Stimulated activated CD4-positive, alpha-beta T cell treated with anti-CD3 and anti-CD28 coated beads, Interleukin-1b, Interleukin-23, amount 100 ng/mL, for 4 hours (primary cell): ENCODE data around the gene DMD.

ENCODE experiments used
- DNase-seq, 2 donors: peaks; one replicate each; pipeline ENCODE4 v3.0.0-alpha.2; 2020; ENCODE audit warnings: low read depth in 2 of 2

Gene DMD

GRCh38 chrX:31237189-31237588, 1974.2 kb downstream of the DMD start:
- DNase-seq, result no peak

GRCh38 chrX:31236231-31236630, 1975.1 kb downstream of the DMD start:
- no peak for DNase-seq

- DNase-seq, result no peak
These were observed 1977.3 kb downstream of the DMD start for GRCh38 chrX:31233941-31234496.

GRCh38 chrX:31232506-31232905, 1978.8 kb downstream of the DMD start:
- DNase-seq, result no peak

- DNase-seq, result no peak
These were observed 1982.4 kb downstream of the DMD start for GRCh38 chrX:31228909-31229308.

GRCh38 chrX:31228415-31228832, 1982.9 kb downstream of the DMD start:
- DNase-seq, result no peak

GRCh38 chrX:31227250-31227649, 1984.1 kb downstream of the DMD start:
- no peak for DNase-seq

GRCh38 chrX:31225819-31226218, 1985.5 kb downstream of the DMD start:
- DNase-seq, result no peak

- DNase-seq, result no peak
These were observed 1986.9 kb downstream of the DMD start for GRCh38 chrX:31224381-31225012.

- no peak for DNase-seq
These were observed 1987.5 kb downstream of the DMD start for GRCh38 chrX:31223817-31224216.

GRCh38 chrX:31222946-31223345, 1988.4 kb downstream of the DMD start:
- DNase-seq, result no peak

- DNase-seq, result no peak
These were observed 1992.2 kb downstream of the DMD start for GRCh38 chrX:31219174-31219573.

GRCh38 chrX:31217084-31217483, 1994.3 kb downstream of the DMD start:
- DNase-seq, result no peak

GRCh38 chrX:31215277-31215815, 1996.0 kb downstream of the DMD start:
- no peak for DNase-seq

GRCh38 chrX:31213941-31214340, 1997.4 kb downstream of the DMD start:
- no peak for DNase-seq

GRCh38 chrX:31212856-31213748, 1998.2 kb downstream of the DMD start:
- no peak for DNase-seq

- DNase-seq, result no peak
These were observed 2002.2 kb downstream of the DMD start for GRCh38 chrX:31209005-31209628.

GRCh38 chrX:31201503-31201902, 2009.8 kb downstream of the DMD start:
- no peak for DNase-seq

GRCh38 chrX:31200430-31200829, 2010.9 kb downstream of the DMD start:
- DNase-seq, result no peak

GRCh38 chrX:31199840-31200114, 2011.6 kb downstream of the DMD start:
- DNase-seq, result no peak

GRCh38 chrX:31199056-31199839, 2012.1 kb downstream of the DMD start:
- no peak for DNase-seq
